Naive B cell (primary cell): ENCODE results near the gene CT47A1. TPM values are rescaled to one million over a fixed set of nuclear protein-coding genes. Genes with fewer than 3 reads are reported as not detected.
"Not testable (repeated sequence)": the region's sequence is repeated elsewhere in the genome, so short reads cannot be mapped to it uniquely, and the experiment has no call there.

ENCODE experiments used
- ATAC-seq, 2 donors: fragments of 150-1000 bp; cut with Tn5 transposase; 2 replicates each; pipeline ENCODE4 v1.10.0; 2021; ENCODE audit warnings: low read depth in 2 of 2, mild to moderate bottlenecking in 2 of 2, moderate library complexity in 2 of 2
- DNase-seq: peaks from one replicate; pipeline ENCODE4 v3.0.0; 2022
- H3K27ac Mint-ChIP-seq, 6 donors: one replicate each; pipeline ENCODE4 v1.8.0; 2020 to 2022; ENCODE audit warnings: mild to moderate bottlenecking in 6 of 6, mixed read lengths in 6 of 6, moderate library complexity in 5 of 6, inconsistent platforms in 2 of 6
- H3K27me3 Mint-ChIP-seq, 3 donors: one replicate each; pipeline ENCODE4 v1.8.0; 2021 to 2022; ENCODE audit warnings: mixed read lengths in 3 of 3, mild to moderate bottlenecking in 1 of 3
- H3K36me3 Mint-ChIP-seq, 2 donors: one replicate each; pipeline ENCODE4 v1.8.0; 2020 to 2022; ENCODE audit warnings: mixed read lengths in 2 of 2, inconsistent platforms in 1 of 2, mild to moderate bottlenecking in 1 of 2
- H3K4me1 Mint-ChIP-seq, 3 donors: one replicate each; pipeline ENCODE4 v1.8.0; 2020 to 2022; ENCODE audit warnings: mixed read lengths in 3 of 3, inconsistent platforms in 1 of 3, mild to moderate bottlenecking in 1 of 3, moderate library complexity in 1 of 3
- H3K4me3 Mint-ChIP-seq, 8 donors: one replicate each; pipeline ENCODE4 v1.8.0; 2020 to 2022; ENCODE audit warnings: mild to moderate bottlenecking in 8 of 8, mixed read lengths in 8 of 8, moderate library complexity in 8 of 8, inconsistent platforms in 2 of 8
- H3K9me3 Mint-ChIP-seq, 7 donors: one replicate each; pipeline ENCODE4 v1.8.0; 2020 to 2022; ENCODE audit warnings: mixed read lengths in 7 of 7, mild to moderate bottlenecking in 5 of 7, inconsistent platforms in 2 of 7, moderate library complexity in 1 of 7
- polyA plus RNA-seq, 6 donors: library from polyadenylated mRNA; unstranded; fragments of 300-500 nt; fragmentation: Illumina TruSeq; gene quantifications; one replicate each; pipeline ENCODE4 v1.2.3, GENCODE V29; 2021; ENCODE audit warnings: low read depth in 6 of 6

Gene CT47A1
- not detected for polyA plus RNA-seq

- not testable (repeated sequence) for DNase-seq, H3K9me3 Mint-ChIP-seq, H3K27ac Mint-ChIP-seq, H3K4me1 Mint-ChIP-seq, ATAC-seq, H3K4me3 Mint-ChIP-seq, H3K36me3 Mint-ChIP-seq
- peaks cover 0 to 12% (median 0%) of the 10 kb centered on the region in 3 donors for H3K27me3 Mint-ChIP-seq
Observed at GRCh38 chrX:120985660-120986059, at the start of gene CT47A1. CT47A1 (minus strand) TSS chrX:120985760; CDS start chrX:120985529, 231 bp downstream.

GRCh38 chrX:121032531-121032930, 47.0 kb upstream of the CT47A1 start:
- H3K4me3 Mint-ChIP-seq = no peak overlapping the region
- DNase-seq (no peak), ATAC-seq (no peak)
- peaks cover 0 to 2% (median 0%) of the 10 kb centered on the region in 7 donors for H3K9me3 Mint-ChIP-seq
- H3K4me1 Mint-ChIP-seq = no peaks in the 10 kb centered on the region
- no peak overlapping the region for H3K27ac Mint-ChIP-seq
- peaks cover 4 to 11% (median 10%) of the 10 kb centered on the region in 3 donors for H3K27me3 Mint-ChIP-seq
- no peaks in the 10 kb centered on the region for H3K36me3 Mint-ChIP-seq

- H3K36me3 Mint-ChIP-seq = no peaks in the 10 kb centered on the region
- H3K27ac Mint-ChIP-seq = no peak overlapping the region
- no peaks in the 10 kb centered on the region for H3K4me1 Mint-ChIP-seq
- no peak for ATAC-seq
- no peak for DNase-seq
- peaks cover 6 to 11% (median 6%) of the 10 kb centered on the region in 3 donors for H3K27me3 Mint-ChIP-seq
- peaks cover 0 to 2% (median 0%) of the 10 kb centered on the region in 7 donors for H3K9me3 Mint-ChIP-seq
- H3K4me3 Mint-ChIP-seq = no peak overlapping the region
Observed at GRCh38 chrX:121030083-121030482, 44.5 kb upstream of the CT47A1 start.

DNA sequence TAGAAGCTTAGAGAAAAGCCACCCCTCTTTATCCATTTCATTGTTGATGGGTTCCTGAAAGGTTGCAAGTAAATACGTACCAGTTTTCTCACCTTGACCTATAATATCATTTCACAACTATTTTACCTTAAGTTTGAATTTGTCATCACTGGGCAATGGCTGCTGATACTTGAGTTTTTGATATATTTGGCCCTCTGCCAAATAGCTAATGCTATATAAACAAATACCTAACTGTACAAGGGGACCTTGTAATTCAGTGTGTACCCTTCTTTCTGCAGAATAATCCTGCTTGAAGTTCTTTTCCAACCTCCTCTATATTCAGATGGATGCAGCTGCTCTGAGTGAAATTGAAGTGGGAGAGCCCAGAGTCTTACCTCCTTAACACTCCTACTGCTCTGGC, 42.9 kb upstream of the CT47A1 start:
- no peak for ATAC-seq
- Mint-ChIP-seq H3K27me3 (peaks cover 5 to 8% (median 6%) of the 10 kb centered on the region in 3 donors), H3K4me3 (no peak overlapping the region), H3K36me3 (no peaks in the 10 kb centered on the region), H3K27ac (no peak overlapping the region), H3K4me1 (no peaks in the 10 kb centered on the region), H3K9me3 (peaks cover 0 to 2% (median 0%) of the 10 kb centered on the region in 7 donors)
- DNase-seq = no peak

DNA sequence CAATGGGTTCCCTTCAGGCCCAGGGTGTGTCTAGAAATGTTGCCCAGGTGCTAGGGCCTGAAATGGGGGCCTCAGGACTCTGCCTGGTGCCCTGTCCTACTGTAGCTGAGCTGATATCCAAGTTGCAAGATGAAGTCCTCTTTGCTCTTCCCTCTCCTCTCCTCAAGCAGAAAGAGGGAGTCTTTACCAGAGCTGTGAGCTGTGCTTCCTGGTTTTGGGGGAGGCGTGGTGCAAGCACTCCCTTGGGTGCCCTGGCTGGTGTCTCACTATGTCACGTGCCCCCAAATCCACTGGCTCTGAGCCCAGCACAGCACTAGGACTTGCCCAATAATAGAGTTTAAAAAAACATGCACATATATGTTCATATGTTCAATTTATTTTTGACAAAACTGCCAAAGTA, 29.3 kb upstream of the CT47A1 start:
- no peak for ATAC-seq
- peaks cover 0 to 11% of the 10 kb centered on the region in 2 donors for H3K36me3 Mint-ChIP-seq

DNA sequence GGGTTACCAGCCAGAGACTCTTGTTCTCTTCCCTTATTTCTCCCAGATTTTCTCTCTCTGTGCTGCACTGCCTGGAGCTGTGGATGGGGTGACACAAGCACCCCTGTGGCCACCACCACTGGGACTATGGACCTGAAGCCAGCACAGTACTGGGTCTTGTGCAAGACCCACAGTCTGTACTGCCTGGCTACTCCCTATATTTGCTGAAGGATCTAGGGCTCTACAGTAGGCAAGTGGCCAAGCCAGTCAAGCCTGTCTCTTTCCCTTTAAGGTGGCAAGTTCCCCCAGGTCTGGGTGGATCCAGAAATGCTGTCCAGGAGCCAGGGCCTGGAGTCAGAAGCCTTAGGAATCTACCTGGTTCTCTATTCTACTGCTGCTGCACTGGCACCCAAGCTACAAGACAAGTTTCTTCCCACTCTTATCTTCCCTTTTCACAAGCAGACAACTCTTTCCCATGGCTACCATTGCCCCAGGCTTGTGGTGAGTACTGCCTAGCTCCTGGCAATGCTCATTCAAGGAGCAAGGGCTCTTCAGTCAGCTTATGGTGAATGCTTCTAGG, 28.4 kb upstream of the CT47A1 start:
- Mint-ChIP-seq H3K27ac (peak overlapping the region in 1 of 6 donors; percentile 21), H3K36me3 (peaks cover 0 to 11% of the 10 kb centered on the region in 2 donors), H3K4me3 (no peak overlapping the region), H3K27me3 (peaks cover 0 to 24% (median 18%) of the 10 kb centered on the region in 3 donors), H3K9me3 (peaks cover 0 to 12% (median 3%) of the 10 kb centered on the region in 7 donors), H3K4me1 (no peaks in the 10 kb centered on the region)
- ATAC-seq = no peak
- no peak for DNase-seq

More for the DNA sequence above, 29.3 kb upstream of the CT47A1 start:
- H3K27ac Mint-ChIP-seq = no peak overlapping the region
- peaks cover 0 to 12% (median 3%) of the 10 kb centered on the region in 7 donors for H3K9me3 Mint-ChIP-seq
- H3K4me3 Mint-ChIP-seq = no peak overlapping the region
- no peak for DNase-seq
- peaks cover 0 to 24% (median 18%) of the 10 kb centered on the region in 3 donors for H3K27me3 Mint-ChIP-seq
- no peaks in the 10 kb centered on the region for H3K4me1 Mint-ChIP-seq

- ATAC-seq (no peak), DNase-seq (no peak)
- Mint-ChIP-seq H3K4me1 (no peaks in the 10 kb centered on the region), H3K9me3 (peaks cover 3 to 15% (median 5%) of the 10 kb centered on the region in 7 donors), H3K36me3 (peaks cover 0 to 16% of the 10 kb centered on the region in 2 donors), H3K27ac (no peak overlapping the region), H3K4me3 (no peak overlapping the region), H3K27me3 (peaks cover 0 to 24% (median 18%) of the 10 kb centered on the region in 3 donors)
Observed at GRCh38 chrX:121011254-121011653, 25.7 kb upstream of the CT47A1 start.

DNA sequence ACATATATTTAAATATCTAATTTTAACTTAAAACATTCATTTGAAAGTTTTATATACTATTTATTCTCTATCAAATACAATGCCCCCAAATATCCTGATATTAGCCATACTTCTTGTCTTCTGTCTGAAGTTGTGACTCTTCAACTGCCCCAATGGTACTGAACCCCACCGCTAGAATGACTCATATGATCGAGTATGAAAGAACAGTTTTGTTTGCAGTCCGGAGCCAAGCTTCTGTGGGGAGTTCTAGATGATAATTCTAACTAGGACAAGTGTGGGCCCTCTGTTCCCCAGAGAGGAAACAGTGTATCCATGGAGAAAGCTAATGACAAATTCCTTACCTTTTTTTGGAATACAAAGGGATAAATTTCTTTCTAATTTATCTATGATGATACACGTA, 24.7 kb upstream of the CT47A1 start:
- Mint-ChIP-seq H3K4me1 (no peaks in the 10 kb centered on the region), H3K9me3 (peaks cover 3 to 20% (median 5%) of the 10 kb centered on the region in 7 donors), H3K36me3 (peaks cover 0 to 16% of the 10 kb centered on the region in 2 donors), H3K4me3 (no peak overlapping the region), H3K27ac (no peak overlapping the region), H3K27me3 (peaks cover 0 to 24% (median 18%) of the 10 kb centered on the region in 3 donors)
- DNase-seq (no peak), ATAC-seq (no peak)

DNA sequence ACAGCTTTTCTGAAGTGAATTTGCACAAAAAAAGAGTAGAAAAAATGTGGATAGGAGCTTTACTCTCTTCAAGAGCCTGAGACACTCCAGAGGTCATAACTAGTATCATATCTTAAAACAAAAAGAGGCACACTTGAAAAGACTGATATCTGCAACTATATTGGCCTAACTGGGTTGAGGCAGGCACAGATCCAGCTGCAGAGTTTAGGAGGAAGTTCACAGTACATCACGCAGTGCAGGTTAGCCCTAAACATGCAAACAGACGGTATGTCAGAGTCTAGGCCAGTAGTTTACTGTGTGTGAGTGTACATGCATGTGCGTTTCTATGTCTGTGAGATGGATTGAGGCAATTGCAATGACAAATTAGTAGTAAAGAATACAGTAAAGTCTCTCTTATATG, 24.2 kb upstream of the CT47A1 start:
- H3K4me1 Mint-ChIP-seq = no peaks in the 10 kb centered on the region
- H3K36me3 Mint-ChIP-seq = peaks cover 0 to 15% of the 10 kb centered on the region in 2 donors
- H3K9me3 Mint-ChIP-seq = peaks cover 3 to 20% (median 5%) of the 10 kb centered on the region in 7 donors
- no peak overlapping the region for H3K4me3 Mint-ChIP-seq
- no peak for DNase-seq
- H3K27ac Mint-ChIP-seq = no peak overlapping the region
- no peak for ATAC-seq
- H3K27me3 Mint-ChIP-seq = peaks cover 0 to 24% (median 18%) of the 10 kb centered on the region in 3 donors

- Mint-ChIP-seq H3K4me3 (no peak overlapping the region), H3K4me1 (no peaks in the 10 kb centered on the region), H3K27ac (no peak overlapping the region), H3K27me3 (peaks cover 0 to 17% (median 12%) of the 10 kb centered on the region in 3 donors), H3K36me3 (peaks cover 0 to 7% of the 10 kb centered on the region in 2 donors), H3K9me3 (peaks cover 2 to 15% (median 4%) of the 10 kb centered on the region in 7 donors)
- ATAC-seq = no peak
- DNase-seq = no peak
Observed at GRCh38 chrX:121008920-121009319, 23.4 kb upstream of the CT47A1 start.

GRCh38 chrX:121000589-121000988, 15.0 kb upstream of the CT47A1 start:
- Mint-ChIP-seq H3K27ac (no peak overlapping the region), H3K9me3 (peaks cover 0 to 5% (median 0%) of the 10 kb centered on the region in 7 donors), H3K4me1 (peaks cover 11 to 13% (median 12%) of the 10 kb centered on the region in 3 donors), H3K27me3 (no peaks in the 10 kb centered on the region), H3K36me3 (no peaks in the 10 kb centered on the region), H3K4me3 (no peak overlapping the region)
- DNase-seq (no peak), ATAC-seq (no peak)

GRCh38 chrX:120999413-120999812, 13.9 kb upstream of the CT47A1 start:
- Mint-ChIP-seq H3K4me3 (peak overlapping the region in 5 of 8 donors; percentile 4 to 70 (median 6)), H3K27me3 (no peaks in the 10 kb centered on the region), H3K4me1 (peaks cover 11 to 13% (median 12%) of the 10 kb centered on the region in 3 donors), H3K27ac (peak overlapping the region; percentile 31 to 98 (median 70)), H3K9me3 (peaks cover 0 to 5% (median 0%) of the 10 kb centered on the region in 7 donors), H3K36me3 (no peaks in the 10 kb centered on the region)
- DNase-seq (no peak), ATAC-seq (peak in 1 of 2 donors; percentile 32)

DNA sequence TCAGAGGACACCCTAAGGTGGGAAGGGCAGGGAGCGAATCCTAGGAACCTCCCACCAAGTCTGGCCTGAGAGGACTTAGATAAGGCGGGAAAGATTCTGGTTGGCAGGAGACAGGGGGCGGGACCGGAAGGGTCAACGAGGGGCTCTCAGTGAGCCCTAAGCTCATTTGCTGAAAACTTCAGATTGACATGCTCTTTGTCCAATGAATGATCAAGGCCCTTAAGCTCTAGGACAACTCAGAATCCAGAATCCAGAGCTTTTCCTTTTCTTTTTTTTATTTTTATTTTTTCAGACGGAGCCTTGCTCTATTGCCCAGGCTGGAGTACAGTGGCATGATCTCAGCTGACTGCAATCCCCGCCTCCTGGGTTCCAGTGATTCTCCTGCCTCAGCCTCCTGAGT, 29.1 kb downstream of the CT47A1 start, which contains the start of gene CT47A7:
CT47A7 (minus strand) TSS at position 101 of the 400 bp plus-strand sequence. CDS start 255 bp downstream, outside the sequence.
- not testable (repeated sequence) for H3K27me3 Mint-ChIP-seq, H3K4me1 Mint-ChIP-seq, H3K4me3 Mint-ChIP-seq, H3K27ac Mint-ChIP-seq, H3K9me3 Mint-ChIP-seq, DNase-seq, H3K36me3 Mint-ChIP-seq, ATAC-seq
